LHCN-M2 (cell line): Measurements from ENCODE around the gene SFPQ. TPM values are rescaled to one million over a fixed set of nuclear protein-coding genes. Genes with fewer than 3 reads are reported as not detected.
A peak's percentile ranks its signal among the peaks of the same experiment; 100 is the strongest.
"Not testable (repeated sequence)": the region's sequence is repeated elsewhere in the genome, so short reads cannot be mapped to it uniquely, and the experiment has no call there.

ENCODE experiments used
- DNase-seq: peaks from one replicate; pipeline ENCODE4 v3.0.0-alpha.2; 2012; ENCODE audit warnings: low read depth
- polyA plus RNA-seq: library from polyadenylated mRNA; unstranded; fragments of >200 nt; gene quantifications from one replicate; pipeline ENCODE4 v1.2.1, GENCODE V29; 2012; ENCODE audit warnings: missing spikeins
- total RNA-seq: library from RNA; depleted of rRNA; stranded (reverse); fragments of >200 nt; gene quantifications from 2 replicates; pipeline ENCODE4 v1.2.3, GENCODE V29; 2014; rRNA removed

The SFPQ gene
- total RNA-seq = 202 and 203 TPM in 2 replicates
- 131 TPM for polyA plus RNA-seq

- DNase-seq = peak; percentile 99
These were observed at the start of gene SFPQ for GRCh38 chr1:35192853-35193664. Gene SFPQ (minus strand): TSS chr1:35193145. CDS start chr1:35193049, 96 bp downstream.

GRCh38 chr1:35236772-35237171 is 43.8 kb upstream of the SFPQ start:
- not testable (repeated sequence) for DNase-seq

GRCh38 chr1:35231287-35231686 is 38.3 kb upstream of the SFPQ start:
- DNase-seq = no peak

- DNase-seq = no peak
These were observed 36.8 kb upstream of the SFPQ start for GRCh38 chr1:35229587-35230360.

GRCh38 chr1:35226546-35226945 is 33.6 kb upstream of the SFPQ start:
- DNase-seq = no peak

GRCh38 chr1:35223084-35223630 is 30.2 kb upstream of the SFPQ start:
- DNase-seq = no peak

- DNase-seq = peak; percentile 32
These were observed 29.6 kb upstream of the SFPQ start for GRCh38 chr1:35222322-35223083.

GRCh38 chr1:35220976-35221375 is 28.0 kb upstream of the SFPQ start:
- DNase-seq = peak; percentile 15

GRCh38 chr1:35215346-35215745 is 22.4 kb upstream of the SFPQ start:
- no peak for DNase-seq

GRCh38 chr1:35211120-35211414 is 18.1 kb upstream of the SFPQ start:
- no peak for DNase-seq

- DNase-seq = no peak
These were observed 17.6 kb upstream of the SFPQ start for GRCh38 chr1:35210321-35211119.

- DNase-seq = no peak
These were observed 10.3 kb upstream of the SFPQ start for GRCh38 chr1:35203295-35203694.

GRCh38 chr1:35202048-35202719 is 9.2 kb upstream of the SFPQ start:
- peak; percentile 83 for DNase-seq

- DNase-seq = no peak
These were observed 8.7 kb upstream of the SFPQ start for GRCh38 chr1:35201631-35202030.

GRCh38 chr1:35192056-35192852 is 691 bp downstream of the SFPQ start:
- DNase-seq = peak; percentile 77

GRCh38 chr1:35191429-35192055 is 1.4 kb downstream of the SFPQ start:
- no peak for DNase-seq

- DNase-seq = no peak
These were observed 2.2 kb downstream of the SFPQ start for GRCh38 chr1:35190784-35191183.

GRCh38 chr1:35188578-35189392 is 4.2 kb downstream of the SFPQ start:
- DNase-seq = no peak
